Smooth muscle cell (in vitro differentiated cells): Measurements from ENCODE around the gene TMEM253. TPM values are rescaled to one million over a fixed set of nuclear protein-coding genes. Genes with fewer than 3 reads are reported as not detected.

Experiments used
- DNase-seq: peaks from one replicate; lab custom pipeline; 2025; ENCODE audit not compliant: unreplicated experiment; lab: John Stamatoyannopoulos, UW
- H2AFZ ChIP-seq: fragments of 200-600 bp; sonication (generic); 2 replicates; pipeline ENCODE4 v1.6.0; 2016; ENCODE audit warnings: antibody characterized with exemption, low read depth, mild to moderate bottlenecking
- H3F3A ChIP-seq: fragments of 200-600 bp; sonication (generic); 2 replicates; pipeline ENCODE4 v1.6.0; 2017; ENCODE audit warnings: antibody characterized with exemption, low read depth
- H3K27ac ChIP-seq: fragments of 200-600 bp; sonication (generic); 2 replicates; pipeline ENCODE4 v1.5.1; 2016; ENCODE audit warnings: low read depth, mild to moderate bottlenecking
- H3K27me3 ChIP-seq: fragments of 200-600 bp; sonication (generic); 2 replicates; pipeline ENCODE4 v1.6.1; 2016; ENCODE audit warnings: low read depth, mild to moderate bottlenecking
- H3K36me3 ChIP-seq: fragments of 200-600 bp; sonication (generic); 2 replicates; pipeline ENCODE4 v1.5.1; 2016; ENCODE audit warnings: low read depth
- H3K4me1 ChIP-seq: fragments of 200-600 bp; sonication (generic); 2 replicates; pipeline ENCODE4 v1.5.1; 2016; ENCODE audit warnings: low read depth
- H3K4me2 ChIP-seq: fragments of 200-600 bp; sonication (generic); 2 replicates; pipeline ENCODE4 v1.6.0; 2016; ENCODE audit warnings: mild to moderate bottlenecking
- H3K4me3 ChIP-seq: fragments of 200-600 bp; sonication (generic); 2 replicates; pipeline ENCODE4 v1.5.1; 2016; ENCODE audit warnings: mild to moderate bottlenecking
- H3K79me2 ChIP-seq: fragments of 200-600 bp; sonication (generic); 2 replicates; pipeline ENCODE4 v1.6.0; 2016; ENCODE audit warnings: low read depth, mild to moderate bottlenecking
- H3K9ac ChIP-seq: fragments of 200-600 bp; sonication (generic); 2 replicates; pipeline ENCODE4 v1.6.0; 2016; ENCODE audit warnings: low read depth
- H3K9me3 ChIP-seq: fragments of 200-600 bp; sonication (generic); replicated peaks from 2 replicates; pipeline ENCODE4 v1.5.1; 2016; ENCODE audit warnings: low read depth
- H4K20me1 ChIP-seq: fragments of 200-600 bp; sonication (generic); 2 replicates; pipeline ENCODE4 v1.6.0; 2016; ENCODE audit warnings: low read depth
- WGBS: methylation state at CpG from one replicate; pipeline ENCODE4 v1.1.7; 2016; ENCODE audit warnings: low lambda C conversion rate; 5-methylcytosine and 5-hydroxymethylcytosine counted together
- polyA plus RNA-seq: library from polyadenylated mRNA; unstranded; fragments of >200 nt; fragmentation: Nextera tagmentation; extraction: Ambion mirVana; gene quantifications from 2 replicates; pipeline ENCODE4 v1.2.1, GENCODE V29; 2016
- total RNA-seq: library from RNA; depleted of rRNA; stranded (reverse); fragments of >200 nt; gene quantifications from 2 replicates; pipeline ENCODE4 v1.2.3, GENCODE V29; 2014
- TF ChIP-seq, protein P1 (sequence below): fragments of 200-600 bp; sonication (generic); IDR thresholded peaks from 2 replicates; pipeline ENCODE4 v1.5.1; 2017; ENCODE audit warnings: borderline replicate concordance, mild to moderate bottlenecking, antibody characterized with exemption; ENCODE audit not compliant: insufficient read depth, poor library complexity, severe bottlenecking

TMEM253 gene
- total and polyA plus RNA-seq, 2 experiments from 2014 or later: 0.41 to 1.0 TPM

DNA sequence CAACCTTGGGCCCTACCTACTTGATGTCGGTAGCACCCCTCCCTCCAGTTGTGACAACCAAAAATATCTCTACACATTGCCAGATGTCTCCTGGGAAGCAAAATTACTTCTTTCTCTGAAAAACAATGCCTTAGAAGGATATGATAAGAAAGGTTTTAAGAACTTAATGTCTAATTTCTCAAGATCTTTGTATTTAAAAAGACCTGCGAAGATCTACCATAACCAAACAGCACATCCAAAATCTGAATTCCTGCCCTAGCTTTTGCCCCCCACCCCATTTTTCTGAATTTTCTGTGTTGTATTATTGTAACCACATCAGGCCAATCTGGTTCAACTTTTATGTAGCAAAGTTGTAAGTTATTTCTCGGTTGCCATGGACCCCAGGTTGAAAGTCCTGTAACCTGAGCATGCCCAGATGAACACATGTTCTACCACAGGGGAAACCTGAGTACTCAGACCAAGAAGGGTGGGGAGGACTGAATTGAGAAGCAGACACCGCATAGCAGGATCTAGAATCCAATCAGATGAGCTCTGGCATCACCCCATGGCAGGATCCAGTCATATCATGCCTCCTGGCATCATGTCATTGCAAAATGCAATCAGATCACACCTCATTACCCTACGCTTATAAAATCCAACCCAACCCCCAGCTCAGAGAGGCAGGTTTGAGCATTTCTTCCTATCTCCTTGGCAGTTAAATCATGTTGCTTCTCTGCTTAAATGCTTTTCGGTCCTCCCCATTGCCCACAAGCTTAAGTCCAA, 8.7 kb downstream of the TMEM253 start:
- H3K79me2 ChIP-seq: no peaks in the 10 kb centered on the region
- H3K4me1 ChIP-seq: peaks cover 15% of the 10 kb centered on the region
- 90% methylated on average over 6 of the region's 6 CpGs for WGBS
- no peak overlapping the region for H3K27ac ChIP-seq
- no peak for DNase-seq
- no peak overlapping the region for H3K4me3 ChIP-seq
- H3K36me3 ChIP-seq: no peaks in the 10 kb centered on the region
- no peak overlapping the region for H3K9ac ChIP-seq
- no peaks in the 10 kb centered on the region for H3K9me3 ChIP-seq
- TF ChIP-seq, protein P1, sequence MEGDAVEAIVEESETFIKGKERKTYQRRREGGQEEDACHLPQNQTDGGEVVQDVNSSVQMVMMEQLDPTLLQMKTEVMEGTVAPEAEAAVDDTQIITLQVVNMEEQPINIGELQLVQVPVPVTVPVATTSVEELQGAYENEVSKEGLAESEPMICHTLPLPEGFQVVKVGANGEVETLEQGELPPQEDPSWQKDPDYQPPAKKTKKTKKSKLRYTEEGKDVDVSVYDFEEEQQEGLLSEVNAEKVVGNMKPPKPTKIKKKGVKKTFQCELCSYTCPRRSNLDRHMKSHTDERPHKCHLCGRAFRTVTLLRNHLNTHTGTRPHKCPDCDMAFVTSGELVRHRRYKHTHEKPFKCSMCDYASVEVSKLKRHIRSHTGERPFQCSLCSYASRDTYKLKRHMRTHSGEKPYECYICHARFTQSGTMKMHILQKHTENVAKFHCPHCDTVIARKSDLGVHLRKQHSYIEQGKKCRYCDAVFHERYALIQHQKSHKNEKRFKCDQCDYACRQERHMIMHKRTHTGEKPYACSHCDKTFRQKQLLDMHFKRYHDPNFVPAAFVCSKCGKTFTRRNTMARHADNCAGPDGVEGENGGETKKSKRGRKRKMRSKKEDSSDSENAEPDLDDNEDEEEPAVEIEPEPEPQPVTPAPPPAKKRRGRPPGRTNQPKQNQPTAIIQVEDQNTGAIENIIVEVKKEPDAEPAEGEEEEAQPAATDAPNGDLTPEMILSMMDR: no peak
- no peak overlapping the region for H2AFZ ChIP-seq
- H3F3A ChIP-seq: peaks cover 9% of the 10 kb centered on the region
- no peak overlapping the region for H3K4me2 ChIP-seq
- H4K20me1 ChIP-seq: no peaks in the 10 kb centered on the region
- no peaks in the 10 kb centered on the region for H3K27me3 ChIP-seq

DNA sequence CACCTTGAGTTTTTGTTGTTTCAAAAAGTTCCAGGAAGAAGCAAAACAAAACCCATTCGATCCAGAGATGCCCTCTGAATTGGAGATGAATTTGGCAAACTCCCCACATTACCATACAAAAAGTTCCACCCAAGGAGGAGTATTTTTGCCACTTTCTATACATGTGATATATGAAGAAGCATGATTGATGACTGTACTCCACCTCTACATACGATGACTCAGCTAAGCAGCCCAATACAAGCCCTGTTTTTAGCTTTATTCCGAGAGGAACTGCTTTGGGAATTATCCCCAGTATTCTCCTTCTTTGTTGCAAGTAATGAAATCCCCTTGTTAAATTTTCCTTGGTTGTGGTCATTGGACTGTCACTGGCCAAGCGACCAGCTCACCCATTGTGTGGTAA, 11.4 kb downstream of the TMEM253 start:
- H3K27me3 ChIP-seq: no peaks in the 10 kb centered on the region
- no peak for DNase-seq
- no peak overlapping the region for H3K9ac ChIP-seq
- no peaks in the 10 kb centered on the region for H3K4me1 ChIP-seq
- H3K9me3 ChIP-seq: no peaks in the 10 kb centered on the region
- no peak overlapping the region for H3K4me2 ChIP-seq
- H2AFZ ChIP-seq: no peak overlapping the region
- no peak overlapping the region for H3K4me3 ChIP-seq
- TF ChIP-seq, protein P1: no peak
- no peaks in the 10 kb centered on the region for H3K36me3 ChIP-seq
- H3F3A ChIP-seq: no peaks in the 10 kb centered on the region
- WGBS: 85% methylated on average over 4 of the region's 4 CpGs
- H4K20me1 ChIP-seq: no peaks in the 10 kb centered on the region
- no peak overlapping the region for H3K27ac ChIP-seq
- H3K79me2 ChIP-seq: no peaks in the 10 kb centered on the region

DNA sequence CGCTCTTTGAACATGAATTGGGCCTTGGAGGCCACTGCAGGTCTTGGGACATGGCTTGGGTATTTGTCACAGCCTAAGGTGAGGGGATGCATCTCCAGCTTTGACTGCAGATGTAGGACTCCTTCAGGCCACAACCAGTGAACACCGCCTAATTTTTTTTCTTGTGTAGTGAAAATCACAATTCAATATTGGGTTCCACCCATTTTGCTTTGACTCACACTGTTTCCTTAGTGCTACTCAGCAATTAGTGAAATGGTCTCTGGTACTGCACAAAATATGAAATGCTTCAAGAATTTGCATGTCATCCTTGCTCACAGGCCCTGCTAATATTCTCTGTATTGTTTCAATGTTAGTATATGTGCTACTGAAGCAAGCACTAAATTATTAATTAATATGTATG, 12.5 kb downstream of the TMEM253 start:
- H3K9me3 ChIP-seq: no peaks in the 10 kb centered on the region
- H3K9ac ChIP-seq: no peak overlapping the region
- WGBS: 98% methylated on average over 2 of the region's 2 CpGs
- DNase-seq: no peak
- H3K4me1 ChIP-seq: no peaks in the 10 kb centered on the region
- H3K79me2 ChIP-seq: no peaks in the 10 kb centered on the region
- no peak overlapping the region for H3K4me3 ChIP-seq
- TF ChIP-seq, protein P1: no peak
- no peak overlapping the region for H3K27ac ChIP-seq
- no peaks in the 10 kb centered on the region for H3F3A ChIP-seq
- H2AFZ ChIP-seq: no peak overlapping the region
- no peaks in the 10 kb centered on the region for H4K20me1 ChIP-seq
- no peaks in the 10 kb centered on the region for H3K36me3 ChIP-seq
- H3K4me2 ChIP-seq: no peak overlapping the region
- no peaks in the 10 kb centered on the region for H3K27me3 ChIP-seq

DNA sequence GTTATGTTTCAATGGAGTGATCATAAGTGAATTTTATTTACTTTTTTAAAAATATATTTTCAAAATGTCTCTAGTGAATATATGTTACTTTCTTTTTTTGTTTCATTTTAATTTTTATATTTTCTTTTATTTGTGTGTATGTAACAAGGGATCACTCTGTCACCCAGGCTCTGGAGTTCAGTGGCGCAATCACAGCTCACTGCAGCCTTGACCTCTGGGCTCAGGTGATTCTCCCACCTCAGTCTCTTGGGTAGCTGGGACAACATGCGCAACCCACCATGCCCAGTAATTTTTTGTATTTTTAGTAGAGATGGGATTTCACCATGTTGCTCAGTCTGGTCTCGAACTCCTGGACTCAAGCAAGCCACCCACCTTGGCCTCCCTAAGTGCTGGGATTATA, 18.1 kb downstream of the TMEM253 start:
- H2AFZ ChIP-seq: no peak overlapping the region
- H3K4me3 ChIP-seq: no peak overlapping the region
- H3K79me2 ChIP-seq: no peaks in the 10 kb centered on the region
- no peaks in the 10 kb centered on the region for H3K27me3 ChIP-seq
- 97% methylated on average over 3 of the region's 3 CpGs for WGBS
- H3K9ac ChIP-seq: no peak overlapping the region
- no peaks in the 10 kb centered on the region for H3F3A ChIP-seq
- no peaks in the 10 kb centered on the region for H3K9me3 ChIP-seq
- H3K27ac ChIP-seq: no peak overlapping the region
- TF ChIP-seq, protein P1: no peak
- no peak for DNase-seq
- no peaks in the 10 kb centered on the region for H3K4me1 ChIP-seq
- no peaks in the 10 kb centered on the region for H4K20me1 ChIP-seq
- no peak overlapping the region for H3K4me2 ChIP-seq
- H3K36me3 ChIP-seq: no peaks in the 10 kb centered on the region
